Right lobe of liver (tissue), 4 donors: ENCODE data around the gene ANXA10.

Experiments used
- POLR2A ChIP-seq: fragments of 450-650 bp; IDR thresholded peaks from one replicate; pipeline ENCODE4 v1.6.1; 2017; ENCODE audit warnings: antibody characterized with exemption, mild to moderate bottlenecking
- TF ChIP-seq, protein P1 (sequence below), 4 donors: fragments of 200-600 bp in 3 of 4; fragments of 450-650 bp in 1 of 4; IDR thresholded peaks; one replicate each; pipeline versions ENCODE4 v1.5.1 to v1.8.0; 2016 to 2022; ENCODE audit warnings: antibody characterized with exemption in 4 of 4, mild to moderate bottlenecking in 2 of 4
- donor health status: DM: no; HTN: no; CAD: no.
- donor health status: DM: no; HTN: no; CAD: no.
- donor health status: DM: no; HTN: yes; CAD: no.

DNA sequence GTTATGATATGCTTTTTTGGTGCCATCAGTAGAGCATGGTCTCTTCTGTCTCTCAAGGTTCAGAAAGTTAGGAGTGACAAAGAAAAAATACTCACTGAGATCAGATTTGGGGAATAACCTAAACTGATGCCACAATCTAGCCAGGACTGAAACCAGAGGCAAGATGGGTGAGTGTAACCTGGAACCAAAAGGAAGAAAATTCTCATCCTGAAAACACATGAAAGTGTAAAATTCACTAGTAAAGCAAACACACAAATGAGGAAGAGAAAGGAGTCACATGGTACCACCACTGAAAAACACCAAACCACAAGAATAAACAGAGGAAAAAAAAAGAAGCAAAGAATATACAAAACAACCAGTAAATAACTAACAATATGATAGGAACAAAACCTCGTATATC is 96.4 kb downstream of the ANXA10 start:
- TF ChIP-seq, protein P1, sequence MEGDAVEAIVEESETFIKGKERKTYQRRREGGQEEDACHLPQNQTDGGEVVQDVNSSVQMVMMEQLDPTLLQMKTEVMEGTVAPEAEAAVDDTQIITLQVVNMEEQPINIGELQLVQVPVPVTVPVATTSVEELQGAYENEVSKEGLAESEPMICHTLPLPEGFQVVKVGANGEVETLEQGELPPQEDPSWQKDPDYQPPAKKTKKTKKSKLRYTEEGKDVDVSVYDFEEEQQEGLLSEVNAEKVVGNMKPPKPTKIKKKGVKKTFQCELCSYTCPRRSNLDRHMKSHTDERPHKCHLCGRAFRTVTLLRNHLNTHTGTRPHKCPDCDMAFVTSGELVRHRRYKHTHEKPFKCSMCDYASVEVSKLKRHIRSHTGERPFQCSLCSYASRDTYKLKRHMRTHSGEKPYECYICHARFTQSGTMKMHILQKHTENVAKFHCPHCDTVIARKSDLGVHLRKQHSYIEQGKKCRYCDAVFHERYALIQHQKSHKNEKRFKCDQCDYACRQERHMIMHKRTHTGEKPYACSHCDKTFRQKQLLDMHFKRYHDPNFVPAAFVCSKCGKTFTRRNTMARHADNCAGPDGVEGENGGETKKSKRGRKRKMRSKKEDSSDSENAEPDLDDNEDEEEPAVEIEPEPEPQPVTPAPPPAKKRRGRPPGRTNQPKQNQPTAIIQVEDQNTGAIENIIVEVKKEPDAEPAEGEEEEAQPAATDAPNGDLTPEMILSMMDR (IDR thresholded peaks at IDR 0.05) = no peak
- no peak for TF ChIP-seq POLR2A
